Stimulated activated CD8-positive, alpha-beta memory T cell treated with anti-CD3 and anti-CD28 coated beads, Interleukin-2, amount 100 ng/mL, for 1 hour (primary cell): Measurements from ENCODE around the gene LPCAT2.

Source experiments
- DNase-seq, 2 donors: peaks; one replicate each; pipeline ENCODE4 v3.0.0-alpha.2; 2020; ENCODE audit warnings: low read depth in 2 of 2

Gene LPCAT2

GRCh38 chr16:55480228-55480655 lies 28.6 kb upstream of the LPCAT2 start:
- DNase-seq: no peak

GRCh38 chr16:55481023-55481422 lies 27.8 kb upstream of the LPCAT2 start:
- DNase-seq: no peak

- DNase-seq: no peak
Measured at GRCh38 chr16:55482056-55482455, 26.8 kb upstream of the LPCAT2 start.

GRCh38 chr16:55487048-55487803 lies 21.6 kb upstream of the LPCAT2 start:
- DNase-seq: no peak

- DNase-seq: no peak
Measured at GRCh38 chr16:55488306-55488705, 20.6 kb upstream of the LPCAT2 start.

- no peak for DNase-seq
Measured at GRCh38 chr16:55489119-55489955, 19.5 kb upstream of the LPCAT2 start.

GRCh38 chr16:55489956-55490265 lies 19.0 kb upstream of the LPCAT2 start:
- no peak for DNase-seq

GRCh38 chr16:55490301-55490700 lies 18.6 kb upstream of the LPCAT2 start:
- DNase-seq: no peak

- no peak for DNase-seq
Measured at GRCh38 chr16:55491691-55492090, 17.2 kb upstream of the LPCAT2 start.

- DNase-seq: no peak
Measured at GRCh38 chr16:55492756-55493380, 16.0 kb upstream of the LPCAT2 start.

GRCh38 chr16:55494994-55495421 lies 13.9 kb upstream of the LPCAT2 start:
- DNase-seq: no peak

- no peak for DNase-seq
Measured at GRCh38 chr16:55495616-55496289, 13.1 kb upstream of the LPCAT2 start.

- no peak for DNase-seq
Measured at GRCh38 chr16:55496509-55497145, 12.2 kb upstream of the LPCAT2 start.

- no peak for DNase-seq
Measured at GRCh38 chr16:55497558-55497957, 11.3 kb upstream of the LPCAT2 start.

GRCh38 chr16:55498101-55498500 lies 10.8 kb upstream of the LPCAT2 start:
- no peak for DNase-seq

- DNase-seq: no peak
Measured at GRCh38 chr16:55499281-55499680, 9.6 kb upstream of the LPCAT2 start.

GRCh38 chr16:55499951-55500529 lies 8.8 kb upstream of the LPCAT2 start:
- DNase-seq: no peak

GRCh38 chr16:55500530-55501011 lies 8.3 kb upstream of the LPCAT2 start:
- DNase-seq: no peak

- no peak for DNase-seq
Measured at GRCh38 chr16:55501549-55502322, 7.1 kb upstream of the LPCAT2 start.

- no peak for DNase-seq
Measured at GRCh38 chr16:55502801-55503366, 6.0 kb upstream of the LPCAT2 start.
